T-helper 2 cell (primary cell): ENCODE data around the gene CENPP.

ENCODE experiments used
- DNase-seq, 5 experiments: peaks; one replicate each; pipeline versions ENCODE4 v3.0.0 to v3.0.0-alpha.2; 2012 to 2022

The CENPP gene

GRCh38 chr9:92664394-92665152, 338.8 kb downstream of the CENPP start:
- peak in 2 of 5 experiments; percentile 44 to 70 for DNase-seq

GRCh38 chr9:92665836-92666235, 340.1 kb downstream of the CENPP start:
- no peak for DNase-seq

DNA sequence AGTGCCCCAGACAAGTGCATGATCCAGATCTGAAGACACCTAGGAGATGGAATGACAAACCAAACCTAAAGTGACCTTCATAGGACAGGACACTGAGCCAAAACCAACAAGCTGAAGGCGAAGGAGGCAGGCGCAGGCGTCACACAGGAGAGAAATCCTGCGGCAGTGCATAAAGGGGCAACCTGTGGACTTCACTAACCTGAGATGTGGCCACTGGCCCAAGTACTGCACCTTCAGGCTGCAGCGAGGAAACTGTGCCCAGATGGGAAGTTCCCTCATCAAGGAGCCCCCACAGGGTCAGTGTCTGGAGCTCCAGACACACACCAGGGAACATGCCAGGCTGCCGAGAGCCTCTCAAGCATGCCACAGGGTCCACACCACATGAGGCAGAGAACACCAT, 340.5 kb downstream of the CENPP start:
- no peak for DNase-seq

GRCh38 chr9:92666912-92667532, 341.3 kb downstream of the CENPP start:
- no peak for DNase-seq

- peak in 3 of 5 experiments; percentile 11 to 46 (median 23) for DNase-seq
These were observed 343.2 kb downstream of the CENPP start for GRCh38 chr9:92668746-92669526.

- DNase-seq = peak in 1 of 5 experiments; percentile 33
These were observed 343.8 kb downstream of the CENPP start for GRCh38 chr9:92669527-92669889.
